SK-N-SH (cell line): ENCODE results near the gene GPRC5C. TPM values are rescaled to one million over a fixed set of nuclear protein-coding genes. Genes with fewer than 3 reads are reported as not detected.

Experiments
- CTCF ChIA-PET: fragments of 300-600, 350-600 bp; formaldehyde crosslinking; extraction: SDS; loops from one replicate; lab custom pipeline; 2021; lab: Yijun Ruan, JAX
- POLR2A ChIA-PET: fragments of 350-600 bp; sonication (Branson Sonifier 250); formaldehyde crosslinking; extraction: SDS; loops from one replicate; lab custom pipeline; 2020; ENCODE audit warnings: antibody characterized with exemption, inconsistent platforms; lab: Yijun Ruan, JAX
- DNase-seq: peaks from one replicate; pipeline ENCODE4 v3.0.0; 2012
- H2AFZ ChIP-seq: fragments of 200-600 bp; sonication (generic); 2 replicates; pipeline ENCODE4 v1.8.1; 2016; ENCODE audit warnings: antibody characterized with exemption, mild to moderate bottlenecking, low read depth
- H3F3A ChIP-seq: fragments of 200-600 bp; sonication (generic); replicated peaks from 2 replicates; pipeline ENCODE3; 2016; ENCODE audit warnings: antibody characterized with exemption, mild to moderate bottlenecking; ENCODE audit not compliant: insufficient read depth
- H3K27ac ChIP-seq, 2 experiments: fragments of 200-500 bp in 1 of 2; fragments of 200-600 bp in 1 of 2; sonication (Bioruptor generic) in 1 of 2; sonication (generic), shearing (Covaris generic) in 1 of 2; 2 replicates each; pipeline versions ENCODE4 v1.5.1 to v1.6.1; 2014 to 2016; ENCODE audit warnings: low read depth in 2 of 2, inconsistent platforms in 1 of 2, low read length in 1 of 2, mild to moderate bottlenecking in 1 of 2, mixed read lengths in 1 of 2
- H3K27me3 ChIP-seq: fragments of 200-600 bp; sonication (generic), shearing (Covaris generic); 2 replicates; pipeline ENCODE4 v1.6.1; 2016; ENCODE audit warnings: mixed run types; ENCODE audit not compliant: insufficient read depth
- H3K36me3 ChIP-seq, 2 experiments: fragments of 200-500 bp in 1 of 2; fragments of 200-600 bp in 1 of 2; sonication (Bioruptor generic) in 1 of 2; sonication (generic) in 1 of 2; replicated peaks in 1 of 2; 2 replicates each; pipeline versions ENCODE3 to v1.5.1; 2014 to 2016; ENCODE audit warnings: low read length in 1 of 2, mild to moderate bottlenecking in 1 of 2; ENCODE audit not compliant: insufficient read depth in 2 of 2, control insufficient read depth in 1 of 2
- H3K4me1 ChIP-seq, 2 experiments: fragments of 200-500 bp in 1 of 2; fragments of 200-600 bp in 1 of 2; sonication (Bioruptor generic) in 1 of 2; sonication (generic), shearing (Covaris generic) in 1 of 2; 2 replicates each; pipeline versions ENCODE4 v1.5.1 to v1.6.1; 2014 to 2016; ENCODE audit warnings: low read depth in 1 of 2, low read length in 1 of 2, mixed run types in 1 of 2; ENCODE audit not compliant: insufficient read depth in 2 of 2, control insufficient read depth in 1 of 2
- H3K4me2 ChIP-seq: fragments of 200-600 bp; sonication (generic), shearing (Covaris generic); 2 replicates; pipeline ENCODE4 v1.6.1; 2017; ENCODE audit warnings: mixed run types
- H3K4me3 ChIP-seq, 2 experiments: fragments of 200-500 bp in 1 of 2; fragments of 200-600 bp in 1 of 2; sonication (Bioruptor generic) in 1 of 2; sonication (generic), shearing (Covaris generic) in 1 of 2; 2 replicates each; pipeline versions ENCODE4 v1.5.1 to v1.8.1; 2014 to 2016; ENCODE audit warnings: low read depth in 2 of 2, inconsistent platforms in 1 of 2, low read length in 1 of 2, mild to moderate bottlenecking in 1 of 2, mixed read lengths in 1 of 2, moderate library complexity in 1 of 2
- H3K79me2 ChIP-seq: fragments of 200-600 bp; sonication (generic); 2 replicates; pipeline ENCODE4 v1.8.1; 2017; ENCODE audit warnings: mild to moderate bottlenecking; ENCODE audit not compliant: insufficient read depth
- H3K9ac ChIP-seq: fragments of 200-600 bp; sonication (generic); 2 replicates; pipeline ENCODE4 v1.6.1; 2017; ENCODE audit warnings: mixed run types
- H3K9me2 ChIP-seq: fragments of 200-600 bp; sonication (generic); 2 replicates; pipeline ENCODE4 v1.6.1; 2017; ENCODE audit warnings: mixed run types
- H3K9me3 ChIP-seq: fragments of 200-600 bp; sonication (generic); 2 replicates; pipeline ENCODE4 v1.6.1; 2017; ENCODE audit warnings: mixed run types, mild to moderate bottlenecking, moderate library complexity
- H4K20me1 ChIP-seq: fragments of 200-600 bp; sonication (generic); 2 replicates; pipeline ENCODE4 v1.6.1; 2017; ENCODE audit warnings: mild to moderate bottlenecking, mixed run types; ENCODE audit not compliant: insufficient read depth
- CHD2 ChIP-seq: fragments of 150-350 bp; IDR thresholded peaks from 2 replicates; pipeline ENCODE4 v1.6.1; 2018; ENCODE audit warnings: low read length; ENCODE audit not compliant: partially characterized antibody
- CTCF ChIP-seq: fragments of 200-600 bp; sonication (generic); IDR thresholded peaks from 2 replicates; pipeline ENCODE4 v1.6.1; 2017; ENCODE audit warnings: antibody characterized with exemption, mild to moderate bottlenecking, moderate library complexity
- ELF1 ChIP-seq: IDR thresholded peaks from 2 replicates; pipeline ENCODE4 v1.4.0; 2012
- FOSL2 ChIP-seq: IDR thresholded peaks from 2 replicates; pipeline ENCODE4 v1.4.0; 2012; ENCODE audit warnings: low read depth, mild to moderate bottlenecking, moderate library complexity, borderline replicate concordance
- FOXM1 ChIP-seq: IDR thresholded peaks from 2 replicates; pipeline ENCODE4 v1.4.0; 2012; ENCODE audit warnings: low read depth, mild to moderate bottlenecking
- IRF3 ChIP-seq: fragments of 150-350 bp; IDR thresholded peaks from 2 replicates; pipeline ENCODE4 v1.6.1; 2016; ENCODE audit warnings: mild to moderate bottlenecking, low read depth, low read length
- MXI1 ChIP-seq: IDR thresholded peaks from 2 replicates; pipeline ENCODE4 v1.6.1; 2012; ENCODE audit warnings: mild to moderate bottlenecking, low read depth, low read length, improper control_type of control experiment
- NRF1 ChIP-seq: IDR thresholded peaks from 2 replicates; pipeline ENCODE4 v1.6.1; 2012; ENCODE audit warnings: low read depth, mild to moderate bottlenecking, low read length
- POLR2AphosphoS5 ChIP-seq: IDR thresholded peaks from 2 replicates; pipeline ENCODE4 v1.6.1; 2012; ENCODE audit warnings: low read depth, low read length
- RAD21 ChIP-seq: IDR thresholded peaks from 2 replicates; pipeline ENCODE4 v1.6.1; 2012; ENCODE audit warnings: mild to moderate bottlenecking, low read length
- REST ChIP-seq: IDR thresholded peaks from 2 replicates; pipeline ENCODE4 v1.6.1; 2012; ENCODE audit warnings: mild to moderate bottlenecking, low read depth, low read length, moderate library complexity
- RFX5 ChIP-seq: IDR thresholded peaks from 2 replicates; pipeline ENCODE4 v1.6.1; 2012; ENCODE audit warnings: mild to moderate bottlenecking, improper control_type of control experiment, low read length
- SMC3 ChIP-seq: IDR thresholded peaks from 2 replicates; pipeline ENCODE4 v1.6.1; 2012; ENCODE audit warnings: low read depth, low read length, improper control_type of control experiment
- TCF12 ChIP-seq: IDR thresholded peaks from 2 replicates; pipeline ENCODE4 v1.4.0; 2012
- TEAD4 ChIP-seq: IDR thresholded peaks from 2 replicates; pipeline ENCODE4 v1.4.0; 2012; ENCODE audit warnings: mild to moderate bottlenecking, borderline replicate concordance; ENCODE audit not compliant: insufficient read depth
- YY1 ChIP-seq: IDR thresholded peaks from 2 replicates; pipeline ENCODE4 v1.4.0; 2012; ENCODE audit warnings: low read depth, mild to moderate bottlenecking
- WGBS: methylation state at CpG from one replicate; pipeline ENCODE4 v1.1.6; 2017; ENCODE audit warnings: low lambda C conversion rate; 5-methylcytosine and 5-hydroxymethylcytosine counted together
- polyA plus RNA-seq, 3 experiments: library from polyadenylated mRNA; depleted of rRNA; stranded (reverse); fragments of >200 nt; gene quantifications; 2 replicates each; pipeline ENCODE4 v1.2.3, GENCODE V29; 2012
- TF ChIP-seq, protein P1 (sequence below): fragments of 150-350 bp; IDR thresholded peaks from 2 replicates; pipeline ENCODE4 v1.6.1; 2017; ENCODE audit warnings: antibody characterized with exemption, low read length, low read depth, borderline replicate concordance
- TF ChIP-seq, protein P2 (sequence below): IDR thresholded peaks from 2 replicates; pipeline ENCODE4 v1.4.0; 2012; ENCODE audit warnings: low read depth

GPRC5C gene
- polyA plus RNA-seq, 1 of the 3 experiments (the other 2 are of a cell fraction): not detected

- TF ChIP-seq TCF12: no peak
- no peak for TF ChIP-seq FOSL2
- TF ChIP-seq POLR2AphosphoS5: no peak
- TF ChIP-seq, protein P1, sequence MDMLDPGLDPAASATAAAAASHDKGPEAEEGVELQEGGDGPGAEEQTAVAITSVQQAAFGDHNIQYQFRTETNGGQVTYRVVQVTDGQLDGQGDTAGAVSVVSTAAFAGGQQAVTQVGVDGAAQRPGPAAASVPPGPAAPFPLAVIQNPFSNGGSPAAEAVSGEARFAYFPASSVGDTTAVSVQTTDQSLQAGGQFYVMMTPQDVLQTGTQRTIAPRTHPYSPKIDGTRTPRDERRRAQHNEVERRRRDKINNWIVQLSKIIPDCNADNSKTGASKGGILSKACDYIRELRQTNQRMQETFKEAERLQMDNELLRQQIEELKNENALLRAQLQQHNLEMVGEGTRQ: no peak
- no peak for TF ChIP-seq MXI1
- TF ChIP-seq CTCF: no peak
- no peak for TF ChIP-seq FOXM1
- TF ChIP-seq, protein P2, sequence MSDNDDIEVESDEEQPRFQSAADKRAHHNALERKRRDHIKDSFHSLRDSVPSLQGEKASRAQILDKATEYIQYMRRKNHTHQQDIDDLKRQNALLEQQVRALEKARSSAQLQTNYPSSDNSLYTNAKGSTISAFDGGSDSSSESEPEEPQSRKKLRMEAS: no peak
- TF ChIP-seq CHD2: no peak
- TF ChIP-seq ELF1: no peak
- no peak for TF ChIP-seq IRF3
- TF ChIP-seq YY1: no peak
- no peak for TF ChIP-seq TEAD4
- TF ChIP-seq REST: no peak
- TF ChIP-seq NRF1: no peak
- no peak for TF ChIP-seq SMC3
- TF ChIP-seq RFX5: no peak
- no peak for TF ChIP-seq RAD21
- H3K9ac ChIP-seq: no peak overlapping the region
- no peaks in the 10 kb centered on the region for H3K27me3 ChIP-seq
- no peaks in the 10 kb centered on the region for H3K9me3 ChIP-seq
- ChIA-PET POLR2A (no interaction called here), CTCF (interaction anchor here (1.4 to 3.6 kb wide), 3 partner anchors 8 to 38 kb away, joined by 3 to 32 read pairs (median 9); no protein-coding TSS in a partner anchor)
- no peak overlapping the region for H2AFZ ChIP-seq
- H3K27ac ChIP-seq: no peak overlapping the region
- H3F3A ChIP-seq: no peaks in the 10 kb centered on the region
- H3K4me3 ChIP-seq: no peak overlapping the region
- peaks cover 0 to 18% of the 10 kb centered on the region in 2 experiments; a peak in 1 of 4 replicates for H3K4me1 ChIP-seq
- no peaks in the 10 kb centered on the region for H3K9me2 ChIP-seq
- no peak for DNase-seq
- no peaks in the 10 kb centered on the region for H4K20me1 ChIP-seq
- H3K4me2 ChIP-seq: no peak overlapping the region
- 34% methylated on average over 10 of the region's 11 CpGs for WGBS
- no peaks in the 10 kb centered on the region for H3K36me3 ChIP-seq
- no peaks in the 10 kb centered on the region for H3K79me2 ChIP-seq
Observed at GRCh38 chr17:74449306-74449705, 17.4 kb downstream of the GPRC5C start.
